K562 (cell line): Measurements from ENCODE around the gene POMGNT1. TPM values are rescaled to one million over a fixed set of nuclear protein-coding genes. Genes with fewer than 3 reads are reported as not detected.

Experiments
- CBFB ChIP-seq: sonication (generic); formaldehyde crosslinking; IDR thresholded peaks from 2 replicates; pipeline ENCODE4 v1.4.0; 2020; ENCODE audit warnings: mild to moderate bottlenecking, missing genetic modification reagents
- CLOCK ChIP-seq: fragments of 250-450 bp; sonication (Bioruptor Pico); IDR thresholded peaks from 2 replicates; pipeline ENCODE4 v1.4.0; 2020; ENCODE audit warnings: mild to moderate bottlenecking, moderate library complexity, borderline replicate concordance
- DPF2 ChIP-seq: fragments of 450-650 bp; IDR thresholded peaks from 2 replicates; pipeline ENCODE4 v1.6.1; 2016
- ELK1 ChIP-seq: sonication (generic); formaldehyde crosslinking; IDR thresholded peaks from 2 replicates; pipeline ENCODE4 v1.8.1; 2022; ENCODE audit warnings: missing genetic modification reagents
- MAX ChIP-seq: sonication (generic); formaldehyde crosslinking; IDR thresholded peaks from 2 replicates; pipeline ENCODE4 v1.9.0; 2022; ENCODE audit warnings: mild to moderate bottlenecking, missing genetic modification reagents
- MTA2 ChIP-seq: fragments of 450-650 bp; IDR thresholded peaks from 2 replicates; pipeline ENCODE4 v1.6.1; 2016; ENCODE audit warnings: low read depth
- NONO ChIP-seq, 2 experiments: fragments of 200-400 bp in 1 of 2; fragments of 450-650 bp in 1 of 2; formaldehyde crosslinking in 1 of 2; IDR thresholded peaks; 2 replicates each; pipeline ENCODE4 v1.6.1; 2017; ENCODE audit warnings: low read depth in 2 of 2, mild to moderate bottlenecking in 2 of 2, moderate library complexity in 2 of 2, low read length in 1 of 2
- PBX2 ChIP-seq, 2 experiments: IDR thresholded peaks in 1 of 2; conservative IDR thresholded peaks in 1 of 2; 2 replicates each; pipeline ENCODE4 v1.6.1; 2016; ENCODE audit warnings: low read depth in 2 of 2, mild to moderate bottlenecking in 1 of 2, missing compliant biosample characterization in 1 of 2, missing genetic modification characterization in 1 of 2, moderate library complexity in 1 of 2
- PML ChIP-seq: IDR thresholded peaks from 2 replicates; pipeline ENCODE4 v1.6.1; 2012; ENCODE audit warnings: low read length, inconsistent platforms
- TCF7 ChIP-seq: sonication (generic); IDR thresholded peaks from 2 replicates; pipeline ENCODE4 v1.6.1; 2016; ENCODE audit warnings: antibody characterized with exemption, borderline replicate concordance
- THRA ChIP-seq: fragments of 450-650 bp; IDR thresholded peaks from 2 replicates; pipeline ENCODE4 v1.6.1; 2017; ENCODE audit warnings: mild to moderate bottlenecking, moderate library complexity
- U2AF2 ChIP-seq: fragments of 200-400 bp; formaldehyde crosslinking; optimal IDR thresholded peaks from 2 replicates; pipeline ENCODE3; 2017; ENCODE audit warnings: low read depth, mild to moderate bottlenecking, low read length
- ZNF165 ChIP-seq: fragments of 250-450 bp; sonication (Bioruptor Pico); IDR thresholded peaks from 2 replicates; pipeline ENCODE4 v1.4.0; 2020; ENCODE audit warnings: borderline replicate concordance
- ZNF431 ChIP-seq: sonication (generic); formaldehyde crosslinking; IDR thresholded peaks from 2 replicates; pipeline ENCODE4 v1.8.0; 2022; ENCODE audit warnings: mild to moderate bottlenecking, missing genetic modification reagents
- ZSCAN29 ChIP-seq: fragments of 450-650 bp; IDR thresholded peaks from 2 replicates; pipeline ENCODE4 v1.6.1; 2017
- polyA plus RNA-seq, 8 experiments: library from polyadenylated mRNA; depleted of rRNA in 4 of 8; stranded (reverse) in 5 of 8; unstranded in 3 of 8; fragments of >200 nt; fragmentation: Nextera tagmentation in 2 of 8; fragmentation: Illumina TruSeq in 1 of 8; extraction: Ambion mirVana in 2 of 8; extraction: Trizol in 1 of 8; gene quantifications; 2 replicates each; pipeline versions ENCODE4 v1.2.1 to v1.2.3, GENCODE V29; 2011 to 2014; ENCODE audit warnings: inconsistent platforms in 1 of 8, missing spikeins in 1 of 8
- total RNA-seq, 7 experiments: library from RNA; depleted of rRNA in 6 of 7; stranded (reverse); fragments of >200 nt in 6 of 7; fragmentation: Illumina TruSeq in 2 of 7; extraction: Trizol in 2 of 7; gene quantifications; 2 replicates each; pipeline versions ENCODE4 v1.2.1 to v1.2.3, GENCODE V29; 2011 to 2021; ENCODE audit warnings: low replicate concordance in 1 of 7

The POMGNT1 gene
- total and polyA plus RNA-seq, 9 of the 15 experiments (the other 6 are each of a cell fraction or from before 2014, with no cell fraction given): 14.1 to 58.9 (median 37.8) TPM

- TF ChIP-seq MAX (no peak; the same call in 1 of the 2 replicates), NONO (IDR thresholded peaks at IDR 0.05; ENCODE audit: low read depth in 2 of 2, low read length in 1 of 2) (no peak), PBX2 (CRISPR knock-in tag; IDR thresholded peaks at IDR 0.05; ENCODE audit: low read depth) (no peak), PBX2 (tag; conservative IDR thresholded peaks at IDR 0.05; ENCODE audit: low read depth) (no peak), TCF7 (no peak), CBFB (CRISPR knock-in tag) (no peak), PML (peak; percentile 90), ELK1 (no peak), ZSCAN29 (no peak), DPF2 (no peak), ZNF165 (CRISPR knock-in tag) (no peak), MTA2 (no peak), CLOCK (CRISPR knock-in tag) (no peak), THRA (no peak), U2AF2 (no peak), ZNF431 (CRISPR knock-in tag) (0 out of 2 replicates have a peak, but pooled peaks have one; percentile 40)
Observed at GRCh38 chr1:46247436-46248121, 49.3 kb upstream of the POMGNT1 start, which contains the start of gene RAD54L (continued).
